ENCODE data around the gene PHYKPL.

DNA sequence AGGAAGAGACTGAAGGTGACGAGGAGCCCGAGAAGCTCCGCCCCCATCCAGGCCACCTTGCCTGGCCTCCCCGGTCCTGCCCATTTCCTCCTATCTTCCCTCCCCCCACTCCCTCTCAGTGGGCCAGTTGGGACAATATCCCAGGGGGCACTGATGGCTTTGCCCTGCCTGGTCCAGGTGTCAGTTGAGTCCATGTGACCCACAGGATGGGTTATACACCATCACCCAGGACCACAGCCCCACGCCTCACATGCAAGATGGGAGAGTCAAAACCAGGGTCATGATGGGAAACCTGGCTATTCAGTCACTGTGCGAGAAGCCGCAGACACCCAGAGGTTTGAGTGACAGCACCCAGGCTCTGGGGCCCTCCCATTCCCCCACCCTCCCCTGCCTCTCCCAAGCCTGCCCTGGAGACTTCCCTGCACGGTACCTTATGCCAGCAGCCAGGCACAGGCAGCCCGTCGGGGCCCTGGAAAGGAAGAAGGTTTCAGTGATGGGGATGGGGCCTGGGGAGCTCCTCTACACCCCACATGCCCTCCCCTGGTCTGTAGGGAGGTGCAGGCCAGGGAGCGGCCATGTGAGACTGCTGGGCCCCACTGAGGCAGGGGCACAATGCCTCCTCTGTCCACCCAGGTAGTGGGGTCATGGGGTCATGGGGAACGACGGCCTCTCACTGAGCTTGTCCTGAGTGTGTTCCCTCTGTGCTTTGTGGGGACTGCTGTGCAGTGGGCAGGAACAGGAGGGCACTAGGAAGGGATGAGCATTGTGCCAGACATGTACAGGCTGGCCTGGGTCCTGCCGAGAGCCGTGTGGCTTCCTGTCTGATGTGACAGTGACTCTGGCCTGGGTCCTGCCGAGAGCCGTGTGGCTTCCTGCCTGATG lies 6.3 kb upstream of the PHYKPL start:
- TF ChIP-seq, protein P1, sequence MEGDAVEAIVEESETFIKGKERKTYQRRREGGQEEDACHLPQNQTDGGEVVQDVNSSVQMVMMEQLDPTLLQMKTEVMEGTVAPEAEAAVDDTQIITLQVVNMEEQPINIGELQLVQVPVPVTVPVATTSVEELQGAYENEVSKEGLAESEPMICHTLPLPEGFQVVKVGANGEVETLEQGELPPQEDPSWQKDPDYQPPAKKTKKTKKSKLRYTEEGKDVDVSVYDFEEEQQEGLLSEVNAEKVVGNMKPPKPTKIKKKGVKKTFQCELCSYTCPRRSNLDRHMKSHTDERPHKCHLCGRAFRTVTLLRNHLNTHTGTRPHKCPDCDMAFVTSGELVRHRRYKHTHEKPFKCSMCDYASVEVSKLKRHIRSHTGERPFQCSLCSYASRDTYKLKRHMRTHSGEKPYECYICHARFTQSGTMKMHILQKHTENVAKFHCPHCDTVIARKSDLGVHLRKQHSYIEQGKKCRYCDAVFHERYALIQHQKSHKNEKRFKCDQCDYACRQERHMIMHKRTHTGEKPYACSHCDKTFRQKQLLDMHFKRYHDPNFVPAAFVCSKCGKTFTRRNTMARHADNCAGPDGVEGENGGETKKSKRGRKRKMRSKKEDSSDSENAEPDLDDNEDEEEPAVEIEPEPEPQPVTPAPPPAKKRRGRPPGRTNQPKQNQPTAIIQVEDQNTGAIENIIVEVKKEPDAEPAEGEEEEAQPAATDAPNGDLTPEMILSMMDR (IDR thresholded peaks at IDR 0.05; ENCODE audit: poor library complexity, severe bottlenecking) = no peak
- TF ChIP-seq RAD21 (conservative IDR thresholded peaks at IDR 0.05) = no peak
- no peak for TF ChIP-seq EZH2 (IDR thresholded peaks at IDR 0.05; ENCODE audit: borderline replicate concordance, insufficient read depth, low read length, poor library complexity, severe bottlenecking)
- TF ChIP-seq, protein P2, sequence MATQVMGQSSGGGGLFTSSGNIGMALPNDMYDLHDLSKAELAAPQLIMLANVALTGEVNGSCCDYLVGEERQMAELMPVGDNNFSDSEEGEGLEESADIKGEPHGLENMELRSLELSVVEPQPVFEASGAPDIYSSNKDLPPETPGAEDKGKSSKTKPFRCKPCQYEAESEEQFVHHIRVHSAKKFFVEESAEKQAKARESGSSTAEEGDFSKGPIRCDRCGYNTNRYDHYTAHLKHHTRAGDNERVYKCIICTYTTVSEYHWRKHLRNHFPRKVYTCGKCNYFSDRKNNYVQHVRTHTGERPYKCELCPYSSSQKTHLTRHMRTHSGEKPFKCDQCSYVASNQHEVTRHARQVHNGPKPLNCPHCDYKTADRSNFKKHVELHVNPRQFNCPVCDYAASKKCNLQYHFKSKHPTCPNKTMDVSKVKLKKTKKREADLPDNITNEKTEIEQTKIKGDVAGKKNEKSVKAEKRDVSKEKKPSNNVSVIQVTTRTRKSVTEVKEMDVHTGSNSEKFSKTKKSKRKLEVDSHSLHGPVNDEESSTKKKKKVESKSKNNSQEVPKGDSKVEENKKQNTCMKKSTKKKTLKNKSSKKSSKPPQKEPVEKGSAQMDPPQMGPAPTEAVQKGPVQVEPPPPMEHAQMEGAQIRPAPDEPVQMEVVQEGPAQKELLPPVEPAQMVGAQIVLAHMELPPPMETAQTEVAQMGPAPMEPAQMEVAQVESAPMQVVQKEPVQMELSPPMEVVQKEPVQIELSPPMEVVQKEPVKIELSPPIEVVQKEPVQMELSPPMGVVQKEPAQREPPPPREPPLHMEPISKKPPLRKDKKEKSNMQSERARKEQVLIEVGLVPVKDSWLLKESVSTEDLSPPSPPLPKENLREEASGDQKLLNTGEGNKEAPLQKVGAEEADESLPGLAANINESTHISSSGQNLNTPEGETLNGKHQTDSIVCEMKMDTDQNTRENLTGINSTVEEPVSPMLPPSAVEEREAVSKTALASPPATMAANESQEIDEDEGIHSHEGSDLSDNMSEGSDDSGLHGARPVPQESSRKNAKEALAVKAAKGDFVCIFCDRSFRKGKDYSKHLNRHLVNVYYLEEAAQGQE (IDR thresholded peaks at IDR 0.05; ENCODE audit: borderline replicate concordance) = no peak
- no peak for TF ChIP-seq EP300 (conservative IDR thresholded peaks at IDR 0.05; ENCODE audit: poor library complexity, severe bottlenecking)

Measured in neural cell (in vitro differentiated cells).